OCI-LY7 (cell line): ENCODE data around the gene EIPR1. TPM values are rescaled to one million over a fixed set of nuclear protein-coding genes. Genes with fewer than 3 reads are reported as not detected.

Source experiments
- BruUV-seq: library from RNA; stranded (reverse); fragments of 400-500 nt; replicated peaks from 2 replicates; lab custom pipeline; 2021; lab: Mats Ljungman, UMichigan
- CTCF ChIA-PET: fragments of 300-600 bp; sonication (Branson Sonifier 250); formaldehyde crosslinking; loops from one replicate; lab custom pipeline; 2022; ENCODE audit warnings: antibody characterized with exemption; ENCODE audit not compliant: unreplicated experiment; lab: Charles Lee
- POLR2A ChIA-PET: fragments of 300-600 bp; sonication (Branson Sonifier 250); formaldehyde crosslinking; loops from one replicate; lab custom pipeline; 2022; ENCODE audit warnings: antibody characterized with exemption; lab: Charles Lee
- DNase-seq: peaks from one replicate; pipeline ENCODE4 v3.0.0-alpha.2; 2015; ENCODE audit warnings: low spot score
- H2AFZ ChIP-seq: fragments of 200-600 bp; sonication (generic), shearing (Covaris generic); 2 replicates; pipeline ENCODE4 v1.6.1; 2014; ENCODE audit warnings: mild to moderate bottlenecking, antibody characterized with exemption, low read length, moderate library complexity
- H3K27ac ChIP-seq: fragments of 200-600 bp; sonication (generic); 2 replicates; pipeline ENCODE4 v1.5.1; 2014; ENCODE audit warnings: mixed run types, low read depth, mild to moderate bottlenecking, moderate library complexity, low read length, inconsistent platforms; ENCODE audit not compliant: poor library complexity, severe bottlenecking
- H3K36me3 ChIP-seq: fragments of 200-600 bp; sonication (generic); 2 replicates; pipeline ENCODE4 v1.6.1; 2014; ENCODE audit warnings: mild to moderate bottlenecking, antibody characterized with exemption, low read length, moderate library complexity, mixed read lengths; ENCODE audit not compliant: insufficient read depth
- H3K4me1 ChIP-seq: fragments of 200-600 bp; sonication (generic); 2 replicates; pipeline ENCODE4 v1.5.1; 2014; ENCODE audit warnings: mild to moderate bottlenecking, low read length; ENCODE audit not compliant: insufficient read depth, poor library complexity, severe bottlenecking
- H3K4me2 ChIP-seq: fragments of 200-600 bp; sonication (generic); 2 replicates; pipeline ENCODE4 v1.6.1; 2014; ENCODE audit warnings: mild to moderate bottlenecking, low read length
- H3K4me3 ChIP-seq: fragments of 200-600 bp; sonication (generic); 2 replicates; pipeline ENCODE4 v1.5.1; 2014; ENCODE audit warnings: mild to moderate bottlenecking, low read depth, low read length; ENCODE audit not compliant: poor library complexity, severe bottlenecking
- H3K79me2 ChIP-seq: fragments of 200-600 bp; sonication (generic); 2 replicates; pipeline ENCODE4 v1.6.1; 2016; ENCODE audit warnings: low read depth, mild to moderate bottlenecking, low read length, moderate library complexity, mixed read lengths; ENCODE audit not compliant: insufficient read depth
- H3K9me2 ChIP-seq: fragments of 200-600 bp; sonication (generic); 2 replicates; pipeline ENCODE4 v1.6.1; 2016; ENCODE audit warnings: mild to moderate bottlenecking, low read length, mixed read lengths; ENCODE audit not compliant: insufficient read depth
- H3K9me3 ChIP-seq: fragments of 200-600 bp; sonication (generic); 2 replicates; pipeline ENCODE4 v1.6.1; 2014; ENCODE audit warnings: mild to moderate bottlenecking, mixed run types, low read length, mixed read lengths
- H4K20me1 ChIP-seq: fragments of 200-600 bp; sonication (generic); 2 replicates; pipeline ENCODE4 v1.6.1; 2014; ENCODE audit warnings: mild to moderate bottlenecking, antibody characterized with exemption, low read length, moderate library complexity, mixed read lengths; ENCODE audit not compliant: insufficient read depth
- CTCF ChIP-seq: fragments of 200-600 bp; sonication (generic); conservative IDR thresholded peaks from 2 replicates; pipeline ENCODE4 v1.5.1; 2014; ENCODE audit warnings: mild to moderate bottlenecking, antibody characterized with exemption, low read length, moderate library complexity, mixed read lengths
- EZH2phosphoT487 ChIP-seq: fragments of 200-600 bp; sonication (generic); IDR thresholded peaks from 2 replicates; pipeline ENCODE4 v1.6.1; 2018; ENCODE audit warnings: low read depth, borderline replicate concordance, mild to moderate bottlenecking, mixed run types, antibody characterized with exemption, low read length, moderate library complexity, mixed read lengths
- intact Hi-C: fragments of 100-400 bp; cut with micrococcal nuclease; formaldehyde crosslinking; loops from one replicate; pipeline ENCODE4 v1.10.0; 2022; ENCODE audit not compliant: unreplicated experiment
- total RNA-seq, 2 experiments: library from RNA; depleted of rRNA in 1 of 2; stranded (reverse); fragments of >200 nt in 1 of 2; shearing (Covaris generic) in 1 of 2; gene quantifications; 2 replicates each; pipeline ENCODE4 v1.2.3, GENCODE V29; 2014 to 2022

The EIPR1 gene
- total RNA-seq, 2 experiments from 2014 or later = 60.5 to 61.7 TPM

- TF ChIP-seq CTCF = no peak
- POLR2A ChIA-PET = no interaction called here
- Histone ChIP-seq H3K4me3 (no peak overlapping the region), H2AFZ (no peak overlapping the region), H3K4me2 (no peak overlapping the region), H3K9me2 (no peaks in the 10 kb centered on the region), H4K20me1 (no peaks in the 10 kb centered on the region), H3K79me2 (no peaks in the 10 kb centered on the region), H3K36me3 (peaks cover 17% of the 10 kb centered on the region), H3K4me1 (peaks cover 5% of the 10 kb centered on the region), H3K27ac (no peak overlapping the region), H3K9me3 (no peaks in the 10 kb centered on the region)
- intact Hi-C loops = no loop called here
- DNase-seq = no peak
- CTCF ChIA-PET = no interaction called here
- BruUV-seq = no TSS peak
These were observed 176.3 kb downstream of the EIPR1 start for GRCh38 chr2:3201281-3201680.

DNA sequence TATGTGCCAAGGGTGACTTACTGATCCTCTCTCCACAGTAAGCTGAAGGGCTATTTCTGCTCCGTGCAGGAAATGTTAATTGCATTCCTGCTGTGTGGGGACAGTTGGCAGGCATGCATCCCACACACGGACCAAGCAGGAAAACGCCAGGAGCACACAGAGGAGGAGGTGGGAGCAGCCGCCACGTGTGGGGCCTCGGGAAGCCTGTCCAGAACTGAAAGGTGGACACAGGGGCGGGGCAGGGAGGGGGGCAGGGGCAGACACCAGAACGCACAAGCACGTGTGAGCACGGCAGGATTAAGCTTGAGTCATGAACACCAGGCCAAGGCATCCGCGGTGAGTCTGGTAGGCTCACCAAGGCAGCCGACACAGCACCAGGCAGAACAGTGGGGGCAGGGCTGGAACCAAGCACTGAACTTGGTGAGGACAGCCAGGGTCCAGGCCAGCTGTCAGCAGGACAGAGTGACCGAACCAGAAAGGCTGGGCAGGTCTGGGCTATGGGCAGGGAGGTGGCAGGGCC is 177.1 kb downstream of the EIPR1 start:
- Histone ChIP-seq H3K4me2 (no peak overlapping the region), H3K4me1 (peaks cover 12% of the 10 kb centered on the region), H3K27ac (no peak overlapping the region), H2AFZ (no peak overlapping the region), H3K9me2 (no peaks in the 10 kb centered on the region), H3K79me2 (no peaks in the 10 kb centered on the region), H3K36me3 (peaks cover 17% of the 10 kb centered on the region), H3K4me3 (no peak overlapping the region), H4K20me1 (no peaks in the 10 kb centered on the region), H3K9me3 (no peaks in the 10 kb centered on the region)
- ChIA-PET POLR2A (interaction anchor here (0.5 to 0.7 kb wide), 2 partner anchors 226 to 513 kb away, joined by 3 read pairs; no protein-coding TSS in a partner anchor), CTCF (no interaction called here)
- intact Hi-C loops = no loop called here
- BruUV-seq = no TSS peak
- no peak for DNase-seq
- TF ChIP-seq CTCF = no peak
- no peak for TF ChIP-seq EZH2phosphoT487

DNA sequence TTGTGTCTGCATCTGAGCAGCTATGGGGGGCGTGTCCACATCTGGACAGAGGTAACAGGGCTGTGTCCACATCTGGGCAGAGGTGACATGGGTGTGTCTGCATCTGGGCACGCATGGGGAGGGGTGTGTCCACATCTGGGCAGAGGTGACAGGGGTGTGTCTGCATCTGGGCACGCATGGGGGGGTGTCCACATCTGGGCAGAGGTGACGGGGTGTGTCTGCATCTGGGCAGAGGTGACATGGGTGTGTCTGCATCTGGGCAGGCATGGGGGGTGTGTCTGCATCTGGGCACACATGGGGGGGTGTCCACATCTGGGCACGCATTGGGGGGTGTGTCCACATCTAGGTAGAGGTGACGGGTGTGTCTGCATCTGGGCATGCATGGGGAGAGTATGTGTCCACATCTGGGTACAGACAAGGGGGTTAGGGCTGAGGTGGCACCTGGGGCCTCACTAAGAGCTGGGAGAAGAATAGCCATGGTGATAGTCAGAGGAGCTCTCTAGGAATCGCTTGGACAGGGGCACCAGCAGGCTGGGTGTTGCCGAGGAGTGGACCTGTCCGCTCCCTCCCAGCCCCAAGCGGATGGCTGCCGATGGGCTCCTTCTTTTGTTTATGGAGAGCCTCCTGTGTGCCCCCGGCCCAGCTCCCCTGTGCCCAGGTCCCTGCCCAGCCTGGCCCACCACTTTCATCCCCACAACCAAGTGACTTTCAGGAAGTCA is 177.8 kb downstream of the EIPR1 start:
- Histone ChIP-seq H3K27ac (no peak overlapping the region), H2AFZ (no peak overlapping the region), H3K9me2 (no peaks in the 10 kb centered on the region)

More for the DNA sequence above, 177.8 kb downstream of the EIPR1 start:
- Histone ChIP-seq H3K36me3 (peaks cover 21% of the 10 kb centered on the region; the same call in 1 of the 2 replicates), H3K4me3 (no peak overlapping the region), H3K9me3 (no peaks in the 10 kb centered on the region), H3K4me1 (peaks cover 12% of the 10 kb centered on the region), H4K20me1 (no peaks in the 10 kb centered on the region), H3K4me2 (no peak overlapping the region), H3K79me2 (no peaks in the 10 kb centered on the region)
- ChIA-PET CTCF (no interaction called here), POLR2A (interaction anchor here (0.7 kb wide), 1 partner anchor 513 kb away, joined by 3 read pairs; no protein-coding TSS in a partner anchor)
- no peak for DNase-seq
- intact Hi-C loops = loop anchor here (10.0 kb wide), 1 partner anchor 265 kb away; no protein-coding TSS in a partner anchor
- BruUV-seq = no TSS peak
- TF ChIP-seq EZH2phosphoT487 (no peak), CTCF (no peak)
